HepG2 (cell line): Measurements from ENCODE around the gene MACROD2. TPM values are rescaled to one million over a fixed set of nuclear protein-coding genes. Genes with fewer than 3 reads are reported as not detected.

ENCODE experiments used
- DR1 ChIP-seq: sonication (generic); formaldehyde crosslinking; IDR thresholded peaks from 2 replicates; pipeline ENCODE4 v1.8.0; 2021; ENCODE audit warnings: mild to moderate bottlenecking, missing genetic modification reagents, inconsistent platforms
- ELF1 ChIP-seq: sonication (generic); formaldehyde crosslinking; IDR thresholded peaks from 2 replicates; pipeline ENCODE4 v1.4.0; 2020; ENCODE audit warnings: missing genetic modification reagents
- FOXM1 ChIP-seq: sonication (generic); formaldehyde crosslinking; IDR thresholded peaks from 2 replicates; pipeline ENCODE4 v1.5.0; 2020; ENCODE audit warnings: missing genetic modification reagents
- KLF15 ChIP-seq: sonication (generic); formaldehyde crosslinking; IDR thresholded peaks from 2 replicates; pipeline ENCODE4 v1.8.1; 2023; ENCODE audit warnings: borderline replicate concordance, mild to moderate bottlenecking, inconsistent platforms, missing genetic modification reagents, mixed read lengths
- PITX1 ChIP-seq: sonication (generic); formaldehyde crosslinking; IDR thresholded peaks from 2 replicates; pipeline ENCODE4 v1.5.1; 2020; ENCODE audit warnings: mild to moderate bottlenecking, missing genetic modification reagents
- PRMT3 ChIP-seq: sonication (generic); formaldehyde crosslinking; IDR thresholded peaks from 2 replicates; pipeline ENCODE4 v1.8.1; 2022; ENCODE audit warnings: low read depth, mild to moderate bottlenecking, moderate library complexity, missing genetic modification reagents, borderline replicate concordance
- SIX4 ChIP-seq: sonication (generic); formaldehyde crosslinking; IDR thresholded peaks from 2 replicates; pipeline ENCODE4 v1.4.0; 2020; ENCODE audit warnings: missing genetic modification reagents
- SP4 ChIP-seq: sonication (generic); formaldehyde crosslinking; IDR thresholded peaks from 2 replicates; pipeline ENCODE4 v1.8.1; 2023; ENCODE audit warnings: mild to moderate bottlenecking, missing genetic modification reagents
- ZNF296 ChIP-seq: sonication (generic); formaldehyde crosslinking; conservative IDR thresholded peaks from 2 replicates; pipeline ENCODE4 v1.5.0; 2020; ENCODE audit warnings: mild to moderate bottlenecking, missing genetic modification reagents
- ZNF30 ChIP-seq: sonication (generic); formaldehyde crosslinking; IDR thresholded peaks from 2 replicates; pipeline ENCODE4 v1.5.0; 2020; ENCODE audit warnings: mild to moderate bottlenecking, missing genetic modification reagents
- ZNF558 ChIP-seq: sonication (generic); formaldehyde crosslinking; IDR thresholded peaks from 2 replicates; pipeline ENCODE4 v1.9.0; 2022; ENCODE audit warnings: mild to moderate bottlenecking, missing genetic modification reagents, borderline replicate concordance
- ZSCAN31 ChIP-seq: sonication (generic); formaldehyde crosslinking; IDR thresholded peaks from 2 replicates; pipeline ENCODE4 v1.5.0; 2020; ENCODE audit warnings: low read depth, mild to moderate bottlenecking, missing genetic modification reagents
- polyA plus RNA-seq, 8 experiments: library from polyadenylated mRNA; depleted of rRNA in 3 of 8; stranded (reverse) in 7 of 8; unstranded in 1 of 8; fragments of >200 nt; fragmentation: Illumina TruSeq in 4 of 8; extraction: Trizol in 4 of 8; gene quantifications; 2 replicates each; pipeline versions ENCODE4 v1.2.1 to v1.2.3, GENCODE V29; 2011 to 2016; ENCODE audit warnings: low read depth in 4 of 8, missing spikeins in 1 of 8, mixed read lengths in 1 of 8; ENCODE audit not compliant: insufficient read depth in 1 of 8
- total RNA-seq, 5 experiments: library from RNA; depleted of rRNA; stranded (reverse); fragments of >200 nt; fragmentation: Illumina TruSeq; extraction: Trizol; gene quantifications; 2 replicates each; pipeline ENCODE4 v1.2.3, GENCODE V29; 2016; ENCODE audit warnings: low read depth in 1 of 5
- TF ChIP-seq, protein P1 (sequence below): IDR thresholded peaks from 2 replicates; pipeline ENCODE4 v1.6.1; 2018; ENCODE audit warnings: missing genetic modification reagents, mild to moderate bottlenecking, missing compliant biosample characterization
- TF ChIP-seq, protein P2 (sequence below): sonication (generic); formaldehyde crosslinking; IDR thresholded peaks from 2 replicates; pipeline ENCODE4 v1.4.0; 2020; ENCODE audit warnings: mild to moderate bottlenecking, missing genetic modification reagents
- TF ChIP-seq, protein P3 (sequence below): sonication (generic); formaldehyde crosslinking; IDR thresholded peaks from 2 replicates; pipeline ENCODE4 v1.4.0; 2020; ENCODE audit warnings: missing genetic modification reagents
- TF ChIP-seq, protein P4 (sequence below): sonication (generic); formaldehyde crosslinking; conservative IDR thresholded peaks from 2 replicates; pipeline ENCODE4 v1.8.0; 2022; ENCODE audit warnings: missing genetic modification reagents
- TF ChIP-seq, protein P5 (sequence below): IDR thresholded peaks from 2 replicates; pipeline ENCODE4 v1.6.1; 2016; ENCODE audit warnings: control low read depth
- TF ChIP-seq, protein P6 (sequence below): sonication (generic); formaldehyde crosslinking; IDR thresholded peaks from 2 replicates; pipeline ENCODE4 v1.4.0; 2020; ENCODE audit warnings: missing genetic modification reagents

Gene MACROD2
- total and polyA plus RNA-seq, 2 of the 13 experiments (the other 11 are each of a cell fraction or from before 2014, with no cell fraction given) = 0.13 to 0.51 TPM

DNA sequence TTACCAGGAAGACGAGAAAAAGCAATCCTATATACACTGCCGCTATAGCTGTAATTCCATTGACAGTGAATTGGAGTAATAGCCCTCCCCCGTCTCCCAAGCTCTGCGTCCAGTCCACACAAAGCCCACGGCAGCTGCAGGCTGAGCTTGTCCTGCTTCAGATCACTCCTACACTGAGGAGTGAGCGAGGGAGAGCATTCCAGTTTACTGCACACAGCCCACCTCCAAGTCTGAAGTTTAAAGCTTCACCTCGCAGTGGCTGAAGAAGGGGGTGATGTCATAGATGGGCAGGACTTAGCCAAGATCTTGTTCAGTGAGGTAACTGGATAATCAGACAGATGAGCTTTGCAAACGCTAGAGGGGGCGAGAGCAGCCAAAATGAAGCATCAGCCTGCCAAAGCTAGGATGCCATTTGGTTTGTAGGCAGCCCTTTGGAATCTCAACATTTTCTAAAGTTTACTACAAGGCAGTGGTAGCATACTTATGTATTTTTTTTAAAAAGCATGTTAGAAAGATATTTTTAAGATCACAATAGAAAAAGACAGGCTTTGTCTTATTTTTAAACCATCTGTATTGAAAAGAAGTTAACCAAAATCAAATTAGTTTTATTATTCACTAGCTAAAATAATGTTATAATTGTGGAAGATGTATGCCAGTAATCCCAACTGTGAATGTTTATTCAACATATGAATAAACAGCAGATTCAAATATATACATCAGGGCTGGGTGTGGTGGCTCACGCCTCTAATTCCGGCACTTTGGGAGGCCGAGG lies 342.3 kb downstream of the MACROD2 start, which contains the start of gene FLRT3 (continued):
- TF ChIP-seq, protein P1, sequence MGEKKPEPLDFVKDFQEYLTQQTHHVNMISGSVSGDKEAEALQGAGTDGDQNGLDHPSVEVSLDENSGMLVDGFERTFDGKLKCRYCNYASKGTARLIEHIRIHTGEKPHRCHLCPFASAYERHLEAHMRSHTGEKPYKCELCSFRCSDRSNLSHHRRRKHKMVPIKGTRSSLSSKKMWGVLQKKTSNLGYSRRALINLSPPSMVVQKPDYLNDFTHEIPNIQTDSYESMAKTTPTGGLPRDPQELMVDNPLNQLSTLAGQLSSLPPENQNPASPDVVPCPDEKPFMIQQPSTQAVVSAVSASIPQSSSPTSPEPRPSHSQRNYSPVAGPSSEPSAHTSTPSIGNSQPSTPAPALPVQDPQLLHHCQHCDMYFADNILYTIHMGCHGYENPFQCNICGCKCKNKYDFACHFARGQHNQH (CRISPR knock-in tag) = no peak
- TF ChIP-seq, protein P2, sequence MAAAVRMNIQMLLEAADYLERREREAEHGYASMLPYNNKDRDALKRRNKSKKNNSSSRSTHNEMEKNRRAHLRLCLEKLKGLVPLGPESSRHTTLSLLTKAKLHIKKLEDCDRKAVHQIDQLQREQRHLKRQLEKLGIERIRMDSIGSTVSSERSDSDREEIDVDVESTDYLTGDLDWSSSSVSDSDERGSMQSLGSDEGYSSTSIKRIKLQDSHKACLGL (CRISPR knock-in tag) = no peak
- TF ChIP-seq SP4 (CRISPR knock-in tag) (no peak), DR1 (CRISPR knock-in tag) (no peak), ZNF296 (CRISPR knock-in tag) (no peak), PRMT3 (CRISPR knock-in tag) (no peak), SIX4 (CRISPR knock-in tag) (no peak; the same call in 1 of the 2 replicates), KLF15 (no peak), ZNF30 (CRISPR knock-in tag) (no peak), ZNF558 (CRISPR knock-in tag) (no peak), ELF1 (CRISPR knock-in tag) (no peak), PITX1 (peak; percentile 56; the same call in 1 of the 2 replicates), ZSCAN31 (CRISPR knock-in tag) (0 out of 2 replicates have a peak, but pooled peaks have one; percentile 37), FOXM1 (CRISPR knock-in tag) (no peak)
- TF ChIP-seq, protein P3, sequence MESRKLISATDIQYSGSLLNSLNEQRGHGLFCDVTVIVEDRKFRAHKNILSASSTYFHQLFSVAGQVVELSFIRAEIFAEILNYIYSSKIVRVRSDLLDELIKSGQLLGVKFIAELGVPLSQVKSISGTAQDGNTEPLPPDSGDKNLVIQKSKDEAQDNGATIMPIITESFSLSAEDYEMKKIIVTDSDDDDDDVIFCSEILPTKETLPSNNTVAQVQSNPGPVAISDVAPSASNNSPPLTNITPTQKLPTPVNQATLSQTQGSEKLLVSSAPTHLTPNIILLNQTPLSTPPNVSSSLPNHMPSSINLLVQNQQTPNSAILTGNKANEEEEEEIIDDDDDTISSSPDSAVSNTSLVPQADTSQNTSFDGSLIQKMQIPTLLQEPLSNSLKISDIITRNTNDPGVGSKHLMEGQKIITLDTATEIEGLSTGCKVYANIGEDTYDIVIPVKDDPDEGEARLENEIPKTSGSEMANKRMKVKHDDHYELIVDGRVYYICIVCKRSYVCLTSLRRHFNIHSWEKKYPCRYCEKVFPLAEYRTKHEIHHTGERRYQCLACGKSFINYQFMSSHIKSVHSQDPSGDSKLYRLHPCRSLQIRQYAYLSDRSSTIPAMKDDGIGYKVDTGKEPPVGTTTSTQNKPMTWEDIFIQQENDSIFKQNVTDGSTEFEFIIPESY = no peak
- TF ChIP-seq, protein P4, sequence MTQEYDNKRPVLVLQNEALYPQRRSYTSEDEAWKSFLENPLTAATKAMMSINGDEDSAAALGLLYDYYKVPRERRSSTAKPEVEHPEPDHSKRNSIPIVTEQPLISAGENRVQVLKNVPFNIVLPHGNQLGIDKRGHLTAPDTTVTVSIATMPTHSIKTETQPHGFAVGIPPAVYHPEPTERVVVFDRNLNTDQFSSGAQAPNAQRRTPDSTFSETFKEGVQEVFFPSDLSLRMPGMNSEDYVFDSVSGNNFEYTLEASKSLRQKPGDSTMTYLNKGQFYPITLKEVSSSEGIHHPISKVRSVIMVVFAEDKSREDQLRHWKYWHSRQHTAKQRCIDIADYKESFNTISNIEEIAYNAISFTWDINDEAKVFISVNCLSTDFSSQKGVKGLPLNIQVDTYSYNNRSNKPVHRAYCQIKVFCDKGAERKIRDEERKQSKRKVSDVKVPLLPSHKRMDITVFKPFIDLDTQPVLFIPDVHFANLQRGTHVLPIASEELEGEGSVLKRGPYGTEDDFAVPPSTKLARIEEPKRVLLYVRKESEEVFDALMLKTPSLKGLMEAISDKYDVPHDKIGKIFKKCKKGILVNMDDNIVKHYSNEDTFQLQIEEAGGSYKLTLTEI (CRISPR knock-in tag) = no peak
- TF ChIP-seq, protein P5, sequence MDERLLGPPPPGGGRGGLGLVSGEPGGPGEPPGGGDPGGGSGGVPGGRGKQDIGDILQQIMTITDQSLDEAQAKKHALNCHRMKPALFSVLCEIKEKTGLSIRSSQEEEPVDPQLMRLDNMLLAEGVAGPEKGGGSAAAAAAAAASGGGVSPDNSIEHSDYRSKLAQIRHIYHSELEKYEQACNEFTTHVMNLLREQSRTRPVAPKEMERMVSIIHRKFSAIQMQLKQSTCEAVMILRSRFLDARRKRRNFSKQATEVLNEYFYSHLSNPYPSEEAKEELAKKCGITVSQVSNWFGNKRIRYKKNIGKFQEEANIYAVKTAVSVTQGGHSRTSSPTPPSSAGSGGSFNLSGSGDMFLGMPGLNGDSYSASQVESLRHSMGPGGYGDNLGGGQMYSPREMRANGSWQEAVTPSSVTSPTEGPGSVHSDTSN (CRISPR knock-in tag) = no peak
- TF ChIP-seq, protein P6, sequence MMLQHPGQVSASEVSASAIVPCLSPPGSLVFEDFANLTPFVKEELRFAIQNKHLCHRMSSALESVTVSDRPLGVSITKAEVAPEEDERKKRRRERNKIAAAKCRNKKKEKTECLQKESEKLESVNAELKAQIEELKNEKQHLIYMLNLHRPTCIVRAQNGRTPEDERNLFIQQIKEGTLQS (CRISPR knock-in tag) = peak; percentile 78
